Measurements from ENCODE around the gene DNAJA2. TPM values are rescaled to one million over a fixed set of nuclear protein-coding genes. Genes with fewer than 3 reads are reported as not detected.
"Not testable (repeated sequence)": the region's sequence is repeated elsewhere in the genome, so short reads cannot be mapped to it uniquely, and the experiment has no call there.

DNAJA2 gene
- total RNA-seq, 1 donor from 2014 or later, result 80.6 TPM

DNA sequence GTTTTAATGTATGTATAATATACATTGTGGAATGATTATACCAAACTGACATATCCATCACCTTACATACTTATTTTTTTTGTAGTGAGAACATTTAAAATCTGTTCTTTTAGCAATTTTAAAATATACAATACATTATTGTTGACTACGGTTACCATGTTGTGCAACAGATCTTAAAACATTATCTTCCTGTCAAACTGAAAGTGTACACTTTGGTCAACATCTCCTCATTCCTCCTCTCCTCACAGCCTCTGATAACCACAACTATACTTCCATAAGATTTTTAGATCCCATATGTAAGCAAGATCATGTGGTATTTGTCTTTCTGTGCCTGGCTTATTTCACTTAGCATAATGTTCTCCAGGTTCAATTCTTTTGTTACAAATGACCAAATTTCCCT lies 7.5 kb upstream of the DNAJA2 start:
- intact Hi-C loops (cut with DNase I), result no loop called here
- DNase-seq (ENCODE audit: low spot score), result no peak

DNA sequence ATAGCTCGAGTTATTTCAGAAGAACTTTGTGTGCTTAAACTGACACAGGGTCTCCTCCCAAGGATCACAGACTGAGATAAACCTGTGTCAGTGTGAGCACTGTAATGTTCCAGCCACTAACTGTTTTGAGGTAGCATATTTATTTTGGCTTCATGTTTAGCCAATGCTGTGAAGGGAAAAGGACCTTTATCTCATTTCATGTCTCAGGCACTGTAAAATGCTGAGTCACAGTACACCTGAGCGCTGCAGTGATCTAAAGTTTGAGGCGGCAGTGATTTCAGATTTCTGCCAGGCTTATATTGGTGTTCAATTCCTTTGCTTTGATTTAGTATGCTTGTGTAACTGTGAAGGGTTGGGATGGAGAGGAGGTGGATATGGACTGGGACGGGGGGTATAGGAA lies 3.1 kb upstream of the DNAJA2 start:
- intact Hi-C loops (cut with DNase I), result no loop called here
- no peak for DNase-seq (ENCODE audit: low spot score)

DNA sequence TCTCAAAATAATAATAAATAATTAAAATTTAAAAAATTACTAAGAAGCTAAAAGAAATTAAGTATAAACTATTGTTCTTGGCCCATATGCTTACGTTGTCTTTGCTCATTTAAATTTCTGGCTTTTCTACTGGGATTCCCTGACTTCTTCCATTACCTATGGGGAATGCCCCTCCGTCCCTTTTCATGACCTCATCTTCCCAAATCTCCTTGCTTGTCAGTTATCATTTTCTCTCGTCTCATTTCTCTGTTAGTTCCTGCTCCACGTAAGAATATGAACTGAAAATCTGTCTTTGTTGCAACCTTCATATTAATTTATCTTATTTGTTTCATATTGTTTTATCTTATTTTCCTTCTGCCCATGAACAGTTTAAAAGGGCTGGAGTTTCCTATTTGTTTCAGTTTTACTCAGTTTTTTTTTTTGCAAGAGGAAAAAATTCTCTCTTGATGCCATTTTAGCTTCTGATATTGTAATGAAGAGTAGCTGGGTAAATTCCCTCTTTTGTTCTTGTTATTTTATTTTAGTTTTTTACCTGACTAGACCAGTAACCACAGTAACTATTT lies 2.5 kb upstream of the DNAJA2 start:
- intact Hi-C loops (cut with DNase I), result no loop called here
- no peak for DNase-seq (ENCODE audit: low spot score)

DNA sequence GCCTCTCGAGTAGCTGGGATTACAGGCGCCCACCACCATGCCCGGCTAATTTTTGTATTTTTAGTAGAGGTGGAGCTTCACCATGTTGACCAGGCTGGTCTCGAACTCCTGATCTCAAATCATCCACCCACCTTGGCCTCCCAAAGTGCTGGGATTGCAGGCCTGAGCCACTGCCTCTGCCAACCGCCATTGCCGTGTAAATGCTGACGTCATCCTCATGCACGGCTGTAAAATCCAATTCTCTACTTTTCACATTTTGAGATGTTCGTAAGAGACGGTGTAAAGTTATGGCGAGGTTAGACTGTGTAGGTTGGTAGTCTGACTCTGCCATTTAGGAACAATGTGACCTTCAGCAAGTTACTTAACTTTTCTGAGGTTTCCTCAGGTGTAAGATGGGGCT lies 1.7 kb upstream of the DNAJA2 start:
- intact Hi-C loops (cut with DNase I), result no loop called here
- DNase-seq (ENCODE audit: low spot score), result no peak

DNA sequence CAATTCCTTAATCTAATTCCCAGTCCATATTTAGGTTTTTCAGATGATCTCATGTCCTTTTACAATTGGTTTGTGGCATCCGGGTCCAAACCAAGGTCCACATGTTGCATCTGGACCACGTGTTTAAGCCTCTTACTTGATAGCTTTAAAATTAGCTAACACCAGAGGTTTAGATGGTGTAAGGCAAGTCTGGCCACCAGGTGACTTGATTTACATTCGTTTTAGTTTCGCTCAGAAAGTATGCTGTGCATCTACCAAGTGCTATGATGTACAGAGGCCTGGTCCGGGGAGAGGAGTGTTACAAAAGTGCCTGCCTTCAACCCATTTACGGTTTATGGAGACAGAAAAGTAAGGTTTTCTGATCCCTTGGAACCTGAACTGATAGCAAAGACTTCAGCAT lies 878 bp upstream of the DNAJA2 start:
- intact Hi-C loops (cut with DNase I), result no loop called here
- no peak for DNase-seq (ENCODE audit: low spot score)

DNA sequence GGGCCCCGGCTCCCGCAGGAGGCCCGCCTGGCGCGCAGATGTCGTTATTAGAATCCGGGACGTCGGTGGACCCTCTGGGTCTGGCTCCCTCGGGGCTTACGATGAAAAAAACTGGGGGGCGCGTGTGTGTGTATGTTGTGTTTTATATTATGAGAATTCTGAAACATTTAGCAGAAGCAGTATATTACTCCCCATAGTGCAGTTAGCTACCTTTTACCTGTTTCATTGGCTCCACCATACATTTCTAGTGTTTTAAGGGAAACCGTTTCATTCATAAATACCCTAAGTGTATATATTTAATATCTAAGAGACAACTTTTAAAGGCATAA lies 486 bp upstream of the DNAJA2 start:
- no peak for DNase-seq (ENCODE audit: low spot score)
- intact Hi-C loops (cut with DNase I), result no loop called here

DNA sequence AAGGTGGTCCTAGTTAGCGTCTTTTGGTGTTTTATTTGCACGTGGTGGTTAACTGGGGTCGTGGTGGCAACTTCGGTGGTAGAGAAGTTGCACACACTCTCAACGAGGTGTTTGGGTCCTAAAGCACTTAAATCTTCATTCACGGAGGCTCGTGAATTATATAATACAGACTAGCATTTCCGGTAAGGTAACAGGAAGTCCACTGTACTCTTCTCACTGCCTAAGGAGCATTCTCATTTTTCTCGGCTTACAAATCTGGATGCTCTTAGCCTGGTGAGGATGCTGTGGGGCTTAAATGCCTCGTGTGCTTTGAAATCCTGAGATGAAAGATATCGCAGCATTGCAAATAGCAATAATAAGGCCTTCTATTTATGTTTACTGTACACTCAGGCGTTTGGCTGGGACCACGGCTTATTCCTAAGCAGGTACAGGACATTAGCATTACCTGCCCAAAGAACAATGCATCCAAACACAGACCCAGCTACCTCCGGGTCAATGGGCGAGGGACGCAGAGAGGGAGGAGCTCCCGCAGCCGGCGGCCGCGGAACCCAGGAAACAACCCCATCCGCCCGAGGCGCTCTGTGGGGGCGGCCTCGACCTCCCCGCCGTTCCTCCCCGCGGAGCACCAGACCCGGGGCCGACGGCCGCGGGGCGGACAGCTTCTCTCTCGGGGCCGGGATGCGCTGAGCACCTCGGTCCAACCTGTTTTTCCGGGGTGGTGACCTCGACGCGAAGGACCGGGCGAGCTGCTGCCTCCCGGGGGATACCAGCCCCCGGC lies 856 bp downstream of the DNAJA2 start:
- intact Hi-C loops (cut with DNase I), result no loop called here

DNA sequence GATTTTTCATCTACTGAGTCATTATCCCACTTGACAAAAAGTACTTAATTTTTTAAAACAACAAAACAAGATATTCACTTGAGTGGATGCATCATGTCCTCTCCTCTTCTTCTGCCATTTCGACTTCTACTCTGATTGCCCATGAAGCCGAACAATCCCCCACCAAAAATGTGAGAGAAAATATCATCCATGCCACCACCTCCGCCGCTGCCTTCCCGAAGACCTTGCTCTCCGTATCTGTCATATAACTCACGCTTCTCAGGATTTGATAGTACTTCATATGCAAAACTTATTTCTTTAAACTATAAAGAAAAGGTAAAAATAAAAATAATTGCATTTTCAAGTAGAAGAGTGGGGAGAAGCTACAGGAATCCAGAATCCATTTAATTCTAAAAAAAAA lies 2.2 kb downstream of the DNAJA2 start:
- intact Hi-C loops (cut with DNase I), result no loop called here
- no peak for DNase-seq (ENCODE audit: low spot score)

More for the DNA sequence above, 856 bp downstream of the DNAJA2 start:
- peak; percentile 74 for DNase-seq (ENCODE audit: low spot score)

DNA sequence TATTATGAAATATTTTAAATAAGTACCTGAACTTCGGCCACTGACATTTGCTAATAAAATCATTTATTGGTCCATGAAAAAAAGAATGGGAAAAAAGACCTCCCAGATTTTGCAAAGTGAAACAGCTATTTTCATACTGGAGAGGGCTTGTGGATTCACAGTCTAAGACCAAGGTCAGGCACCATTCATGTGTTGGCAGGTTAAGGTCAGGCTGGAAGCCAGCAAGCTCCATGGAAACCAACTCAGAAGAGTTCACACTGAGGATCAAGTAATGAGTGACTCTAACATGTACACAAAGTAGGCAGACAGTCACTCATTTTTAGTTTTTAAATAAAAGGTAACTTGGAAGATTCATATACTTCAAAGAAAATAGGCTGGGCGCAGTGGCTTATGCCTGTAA lies 3.4 kb downstream of the DNAJA2 start:
- DNase-seq (ENCODE audit: low spot score), result no peak
- intact Hi-C loops (cut with DNase I), result no loop called here

DNA sequence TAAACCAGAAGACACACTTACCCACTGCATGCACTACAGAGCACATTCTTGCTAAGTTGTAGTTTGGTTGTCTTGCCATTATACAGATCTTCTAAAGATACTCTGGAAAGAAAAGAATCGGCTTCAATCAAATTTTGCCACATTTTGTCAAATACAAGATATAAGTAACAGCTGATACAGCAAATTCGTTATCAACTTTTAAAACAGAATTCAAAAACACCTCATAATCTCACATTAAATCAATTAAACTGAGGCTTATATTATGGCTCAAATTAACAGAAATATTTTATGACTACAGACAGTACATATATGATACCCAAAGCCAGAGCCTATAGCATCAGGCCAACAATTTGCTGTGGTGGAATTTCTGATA lies 5.4 kb downstream of the DNAJA2 start:
- intact Hi-C loops (cut with DNase I), result no loop called here
- DNase-seq (ENCODE audit: low spot score), result no peak

DNA sequence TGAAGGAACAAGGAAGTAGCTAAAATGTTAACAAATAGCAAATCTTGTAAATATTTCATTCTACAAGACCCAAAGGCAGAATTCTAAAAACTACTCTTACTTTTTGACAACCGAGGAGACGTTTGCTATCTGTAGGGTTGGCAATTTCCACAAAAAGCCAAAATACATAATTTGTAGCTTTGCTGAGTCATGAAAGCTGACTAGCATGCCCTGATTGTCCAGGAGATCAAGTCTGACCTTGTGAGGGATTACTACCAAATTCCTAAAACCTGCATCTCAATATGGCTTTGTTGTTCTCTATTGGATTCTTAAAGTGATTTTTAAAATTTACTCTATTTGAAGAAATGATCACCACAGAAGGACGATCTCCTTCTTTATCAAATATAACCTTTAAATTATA lies 10.8 kb downstream of the DNAJA2 start:
- no peak for DNase-seq (ENCODE audit: low spot score)
- intact Hi-C loops (cut with DNase I), result no loop called here

DNA sequence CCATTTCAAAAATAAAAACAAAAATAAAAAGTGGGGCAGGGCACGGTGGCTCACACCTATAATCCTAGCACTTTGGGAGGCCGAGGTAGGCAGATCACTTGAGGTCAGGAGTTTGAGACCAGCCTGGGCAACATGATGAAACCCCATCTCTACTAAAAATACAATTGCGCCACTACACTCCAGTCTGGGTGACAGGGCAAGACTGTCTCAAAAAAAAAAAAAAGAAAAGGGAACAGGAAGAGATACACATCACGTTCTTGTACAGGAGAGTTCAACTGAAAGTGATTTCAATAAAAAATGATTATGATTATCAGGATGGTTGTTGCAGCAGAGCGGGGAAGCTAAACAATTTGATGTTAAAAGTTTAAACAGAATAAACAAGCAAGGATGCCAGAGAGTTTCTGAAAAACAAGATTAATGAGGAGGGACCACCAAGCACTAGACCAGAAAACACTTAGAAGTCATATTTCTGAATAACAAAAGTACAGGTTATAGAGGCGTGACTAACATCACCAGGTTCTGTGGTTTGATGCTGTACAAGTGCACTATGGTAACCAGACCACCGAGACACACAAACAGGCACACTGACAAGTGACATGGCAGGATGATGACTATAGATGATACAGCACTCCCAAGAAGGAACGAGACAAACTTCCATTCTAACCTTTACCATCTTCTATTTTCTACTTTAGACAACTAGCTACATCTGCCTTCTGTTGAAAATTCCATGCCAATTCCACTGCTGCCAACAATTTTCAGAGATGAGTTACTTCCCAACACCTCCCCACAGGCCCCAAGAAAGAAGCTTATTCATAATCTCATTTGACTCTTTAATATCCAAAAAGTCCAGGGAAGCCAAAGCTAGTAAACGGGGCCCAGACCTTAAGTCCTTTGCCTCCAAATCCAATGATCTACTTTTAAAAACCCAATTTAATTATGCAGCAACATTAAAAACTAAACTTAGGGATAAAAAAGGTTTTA lies 11.8 kb downstream of the DNAJA2 start:
- intact Hi-C loops (cut with DNase I), result no loop called here
- no peak for DNase-seq (ENCODE audit: low spot score)

DNA sequence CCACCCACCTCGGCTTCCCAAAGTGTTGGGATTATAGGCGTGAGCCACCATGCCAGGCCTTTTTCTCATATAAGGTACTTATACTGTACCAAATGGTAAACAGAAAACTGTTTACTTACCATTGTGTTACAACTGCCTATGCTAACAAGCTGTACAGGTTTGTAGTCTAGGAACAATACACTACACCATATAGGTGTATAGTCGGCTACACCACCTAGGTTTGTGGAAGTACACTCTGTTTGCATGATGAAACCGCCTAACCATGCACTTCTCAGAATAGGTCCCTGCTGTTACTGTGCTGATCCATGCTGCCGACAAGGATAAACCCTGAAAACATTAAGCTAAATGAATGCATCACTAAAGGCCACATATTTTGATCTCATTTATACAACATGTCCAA lies 18.9 kb downstream of the DNAJA2 start:
- intact Hi-C loops (cut with DNase I), result loop anchor here (10.0 kb wide), 1 partner anchor 1210 kb away; no protein-coding TSS in a partner anchor
- no peak for DNase-seq (ENCODE audit: low spot score)

DNA sequence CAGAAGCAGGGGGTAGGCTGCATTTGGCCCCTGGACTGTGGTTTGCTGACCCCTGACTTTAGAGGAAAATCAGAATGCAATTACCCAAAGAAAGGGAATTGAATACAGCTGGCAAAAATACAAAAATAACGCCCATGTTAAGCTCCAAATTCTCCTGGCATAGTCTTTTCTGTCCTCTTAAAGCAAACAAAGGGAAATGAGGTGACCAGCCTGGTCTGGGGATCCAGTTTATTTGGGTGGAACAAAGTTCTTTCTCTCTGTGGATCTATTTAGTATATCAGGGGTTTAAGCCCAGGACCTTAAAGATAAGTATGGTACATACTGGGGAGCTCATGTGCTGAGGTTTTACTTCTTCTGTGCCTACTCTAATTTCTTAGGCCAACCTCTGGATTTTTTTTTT lies 23.5 kb downstream of the DNAJA2 start:
- intact Hi-C loops (cut with DNase I), result loop anchor here (10.0 kb wide), 1 partner anchor 1215 kb away; no protein-coding TSS in a partner anchor

DNA sequence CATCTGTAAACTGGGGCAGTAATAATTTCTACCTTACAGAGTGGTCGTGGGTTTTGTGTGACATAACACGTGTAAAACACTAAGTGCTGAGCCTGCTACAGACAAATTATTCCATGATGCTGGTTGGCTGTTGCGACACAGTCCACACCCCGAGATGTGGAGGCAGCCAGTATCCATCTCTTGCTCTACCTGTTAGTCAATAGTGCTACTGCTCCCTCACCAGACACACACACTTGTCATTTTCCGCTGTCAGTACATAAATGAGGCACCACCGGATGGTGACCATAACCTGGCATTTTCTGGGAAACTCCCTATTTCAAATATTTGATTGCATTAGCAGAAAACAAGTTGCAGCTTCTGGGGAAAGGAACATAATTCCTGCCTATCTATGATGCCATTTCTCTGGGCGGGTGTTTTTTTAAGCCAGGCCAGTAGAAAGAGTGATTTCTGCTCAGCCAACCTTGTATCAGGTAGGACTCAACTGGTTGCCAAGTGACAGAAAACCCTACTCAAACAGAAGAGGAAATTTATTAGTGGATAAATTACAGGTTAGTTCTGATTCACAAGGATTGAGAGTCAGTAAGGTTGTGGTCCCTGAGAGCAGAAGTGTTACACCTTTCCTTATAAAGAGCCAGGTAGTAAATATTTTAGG lies 24.1 kb downstream of the DNAJA2 start:
- intact Hi-C loops (cut with DNase I), result no loop called here
- DNase-seq (ENCODE audit: low spot score), result no peak

More for the DNA sequence above, 23.5 kb downstream of the DNAJA2 start:
- DNase-seq (ENCODE audit: low spot score), result no peak

DNA sequence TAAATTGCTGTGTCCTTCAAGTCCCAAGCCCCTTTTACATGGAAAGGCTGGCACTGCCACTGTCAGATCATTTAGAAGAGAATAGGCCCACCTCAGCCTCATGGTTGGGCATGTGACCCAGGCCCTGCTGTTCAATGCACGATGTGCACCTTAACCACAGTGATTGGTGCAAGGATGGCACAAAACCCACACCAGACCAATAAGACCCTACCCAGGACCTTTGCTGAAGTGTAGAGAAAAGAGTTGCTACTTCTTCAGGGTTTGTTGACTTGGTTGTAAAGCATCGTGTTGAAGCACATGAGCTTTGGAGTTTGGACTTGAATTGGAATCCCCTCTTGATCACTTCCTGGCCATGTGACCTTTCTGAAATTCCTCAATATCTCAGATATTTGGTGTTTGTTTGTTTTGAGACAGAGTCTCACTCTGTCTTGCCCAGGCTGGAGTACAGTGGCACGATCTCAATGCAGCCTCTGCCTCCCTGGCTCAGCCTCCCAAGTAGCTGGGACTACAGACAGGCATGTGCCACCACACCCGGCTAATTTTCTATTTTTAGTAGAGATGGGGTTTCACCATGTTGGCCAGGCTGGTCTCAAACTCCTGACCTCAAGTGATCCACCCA lies 24.8 kb downstream of the DNAJA2 start:
- no peak for DNase-seq (ENCODE audit: low spot score)
- intact Hi-C loops (cut with DNase I), result no loop called here

DNA sequence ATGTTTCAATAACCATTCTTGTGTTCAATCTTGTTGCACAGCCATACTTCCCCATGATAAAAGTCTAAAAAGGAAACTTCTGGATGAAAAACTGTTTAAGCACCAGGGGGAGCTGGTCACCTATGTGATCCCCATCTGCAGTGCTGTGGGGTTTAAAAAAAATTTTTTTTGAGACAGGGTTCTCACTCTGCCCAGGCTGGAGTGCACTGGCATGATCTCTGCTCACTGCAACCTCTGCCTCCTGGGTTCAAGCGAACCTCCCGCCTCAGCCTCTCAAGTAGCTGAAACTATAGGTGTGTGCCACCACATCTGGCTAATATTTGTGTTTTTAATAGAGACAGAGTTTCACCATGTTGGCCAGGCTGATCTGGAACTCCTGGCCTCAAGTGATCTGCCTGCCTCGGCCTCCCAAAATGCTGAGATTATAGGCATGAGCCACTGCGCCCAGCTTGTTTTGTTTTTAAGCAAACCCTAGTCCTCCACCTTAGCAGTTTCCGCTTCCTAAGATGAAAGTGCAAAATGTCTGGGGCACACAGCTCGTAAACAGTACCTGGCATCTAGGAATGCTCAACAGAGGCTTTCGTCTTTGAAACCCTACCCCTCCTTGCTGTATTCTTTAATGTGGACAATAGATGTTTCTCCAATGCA lies 25.4 kb downstream of the DNAJA2 start:
- no peak for DNase-seq (ENCODE audit: low spot score)
- intact Hi-C loops (cut with DNase I), result no loop called here

DNA sequence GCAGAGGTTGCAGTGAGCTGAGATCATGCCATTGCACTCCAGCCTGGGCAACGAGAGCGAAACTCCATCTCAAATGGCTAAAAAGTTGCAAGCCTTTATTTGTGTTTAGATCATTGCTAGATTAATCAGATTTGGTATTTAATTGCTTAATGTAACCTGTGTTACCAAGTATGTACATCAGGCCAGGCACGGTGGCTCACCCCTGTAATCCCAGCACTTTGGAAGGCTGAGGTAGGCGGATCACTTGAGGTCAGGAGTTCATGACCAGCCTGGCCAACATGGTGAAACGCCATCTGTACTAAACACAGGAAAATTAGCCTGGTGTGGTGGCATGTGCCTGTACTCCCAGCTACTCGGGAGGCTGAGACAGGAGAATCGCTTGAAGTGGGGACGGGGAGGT lies 28.8 kb downstream of the DNAJA2 start:
- intact Hi-C loops (cut with DNase I); DNase-seq (ENCODE audit: low spot score): not testable (repeated sequence)

DNA sequence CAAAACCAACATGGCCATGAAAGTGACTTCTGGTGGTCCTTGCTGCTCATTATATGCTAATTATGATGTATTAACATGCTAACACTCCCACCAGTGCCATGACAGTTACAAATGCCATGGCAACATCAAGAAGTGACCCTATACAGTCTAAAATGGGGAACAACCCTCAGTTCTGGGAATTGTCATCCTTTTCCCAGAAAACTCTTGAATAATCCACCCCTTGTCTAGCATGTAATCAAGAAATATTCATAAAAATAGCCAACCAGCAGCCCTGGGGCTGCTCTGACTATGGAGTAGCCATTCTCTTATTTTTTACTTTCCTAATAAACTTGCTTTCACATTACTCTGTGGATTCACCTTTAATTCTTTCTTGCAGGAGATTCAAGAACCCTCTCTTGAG lies 35.9 kb downstream of the DNAJA2 start:
- intact Hi-C loops (cut with DNase I), result no loop called here
- no peak for DNase-seq (ENCODE audit: low spot score)

Measured in cardiac septum (tissue), 1 donor.